ENCODE measurements around the gene JUP. TPM values are rescaled to one million over a fixed set of nuclear protein-coding genes. Genes with fewer than 3 reads are reported as not detected.

Gene JUP
- total and polyA plus RNA-seq, 10 of the 15 experiments (the other 5 are each of a cell fraction or from before 2014, with no cell fraction given) = 1.5 to 36.3 (median 11.6) TPM

- RAD21 ChIA-PET (ENCODE audit: unreplicated experiment) = interaction anchor here (1.2 to 2.2 kb wide), 5 partner anchors 48 to 62 kb away, joined by 3 to 12 read pairs (median 4); partner anchors contain the start of gene JUP
- peak; percentile 99 for ATAC-seq
- CTCF ChIA-PET = interaction anchor here (0.6 to 3.2 kb wide), 18 partner anchors 7 to 378 kb away, joined by 3 to 25 read pairs (median 4); partner anchors contain the start of gene JUP
- intact Hi-C loops (cut with micrococcal nuclease; ENCODE audit: unreplicated experiment) = loop anchor here (1.0 kb wide), 3 partner anchors 63 to 221 kb away; no protein-coding TSS in a partner anchor
- Histone ChIP-seq H3K4me3 (no peak overlapping the region), H2AFZ (ENCODE audit: control insufficient read depth, low read depth, low read length) (peak overlapping the region; percentile 99), H3K79me2 (ENCODE audit: control insufficient read depth, insufficient read depth, low read length) (no peaks in the 10 kb centered on the region), H3K36me3 (ENCODE audit: control insufficient read depth in 2 of 2, insufficient read depth in 2 of 2, low read length in 1 of 2) (no peaks in the 10 kb centered on the region), H3K4me2 (ENCODE audit: control insufficient read depth, insufficient read depth) (no peak overlapping the region), H4K20me1 (ENCODE audit: control insufficient read depth, insufficient read depth) (no peaks in the 10 kb centered on the region), H3K4me1 (ENCODE audit: control insufficient read depth, insufficient read depth, low read length) (peaks cover 3% of the 10 kb centered on the region; the same call in 1 of the 2 replicates), H3K9ac (ENCODE audit: control insufficient read depth, insufficient read depth, low read length) (no peak overlapping the region; the same call in 1 of the 2 replicates), H3K27ac (ENCODE audit: control insufficient read depth, insufficient read depth) (no peak overlapping the region), H3K27me3 (replicated peaks in 1 of 2; ENCODE audit: control insufficient read depth in 2 of 2, insufficient read depth in 2 of 2, low read length in 1 of 2) (peaks cover 8% of the 10 kb centered on the region in 2 experiments; a peak in 3 of 4 replicates), H3K9me3 (replicated peaks; ENCODE audit: control insufficient read depth, insufficient read depth, low read length) (no peaks in the 10 kb centered on the region)
- SMC1A ChIA-PET (ENCODE audit: uncharacterized antibody, unreplicated experiment) = interaction anchor here (1.3 to 1.4 kb wide), 3 partner anchors 62 to 70 kb away, joined by 3 to 9 read pairs (median 4); no protein-coding TSS in a partner anchor
- peak; percentile 44 for DNase-seq (ENCODE audit: low read depth, low spot score)
- no TSS peak for BruUV-seq (replicated peaks)
- in situ Hi-C loops (cut with MboI) = no loop called here
- POLR2A ChIA-PET = no interaction called here
- peak; percentile 99 for FAIRE-seq
- WGBS (ENCODE audit: insufficient coverage, insufficient replicate concordance, low lambda C conversion rate, missing lambda C conversion rate) = 15% methylated on average over 10 of the region's 10 CpGs
- TF ChIP-seq TBL1XR1 (IDR thresholded peaks at IDR 0.05; ENCODE audit: low read depth, low read length) (no peak), ELK1 (IDR thresholded peaks at IDR 0.05; ENCODE audit: low read depth, low read length) (no peak), HCFC1 (IDR thresholded peaks at IDR 0.05; ENCODE audit: low read length) (0 out of 2 replicates have a peak, but pooled peaks have one; percentile 19), HDGF (IDR thresholded peaks at IDR 0.05) (no peak), SUPT20H (IDR thresholded peaks at IDR 0.05; ENCODE audit: borderline replicate concordance, control insufficient read depth, low read depth, low read length) (no peak), TAF1 (IDR thresholded peaks at IDR 0.05; ENCODE audit: borderline replicate concordance, low read depth, low read length) (no peak), SMARCA5 (IDR thresholded peaks at IDR 0.05) (peak; percentile 38), GATAD2B (conservative IDR thresholded peaks at IDR 0.05; ENCODE audit: low read depth) (no peak), ZNF592 (IDR thresholded peaks at IDR 0.05) (no peak), SPI1 (IDR thresholded peaks at IDR 0.05; ENCODE audit: borderline replicate concordance, insufficient read depth, low read depth, low read length) (peak; percentile 5; the same call in 1 of the 2 replicates), ZNF207 (IDR thresholded peaks at IDR 0.05; ENCODE audit: borderline replicate concordance) (no peak), NR2C1 (IDR thresholded peaks at IDR 0.05) (no peak), IKZF1 (conservative IDR thresholded peaks at IDR 0.05) (0 out of 2 replicates have a peak, but pooled peaks have one; percentile 38), CREM (IDR thresholded peaks at IDR 0.05; ENCODE audit: low read depth) (no peak), ZBTB11 (CRISPR knock-in tag; IDR thresholded peaks at IDR 0.05) (no peak)
These were observed 48.3 kb downstream of the JUP start for GRCh38 chr17:41738077-41738800.

Measured in GM12878 (cell line).